ENCODE data around the gene FBXL22.
"Not testable (repeated sequence)": the region's sequence is repeated elsewhere in the genome, so short reads cannot be mapped to it uniquely, and the experiment has no call there.

The FBXL22 gene

DNA sequence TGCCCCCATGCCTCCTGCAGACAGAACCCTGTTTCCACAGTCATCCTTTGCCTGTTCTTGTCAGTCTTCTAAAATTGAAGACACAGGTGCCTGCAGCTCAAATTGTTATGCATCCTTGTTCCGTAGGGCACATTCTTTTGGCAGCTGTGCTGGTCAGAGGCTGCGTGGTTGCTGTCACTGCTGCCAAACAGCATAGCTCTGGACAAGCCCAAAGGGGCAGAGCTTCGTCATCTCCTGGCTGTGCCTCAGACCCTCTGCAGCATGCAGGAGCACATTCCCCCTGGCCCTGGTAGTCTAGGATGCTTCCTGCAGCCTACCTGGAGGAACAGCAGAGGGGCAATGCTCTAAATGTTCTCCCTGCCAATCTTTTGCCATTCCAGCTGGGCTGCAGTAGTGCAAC is 2.1 kb upstream of the FBXL22 start:
- no peak for DNase-seq

- no peak for DNase-seq
Measured at GRCh38 chr15:63595688-63596087, 1.5 kb upstream of the FBXL22 start.

DNA sequence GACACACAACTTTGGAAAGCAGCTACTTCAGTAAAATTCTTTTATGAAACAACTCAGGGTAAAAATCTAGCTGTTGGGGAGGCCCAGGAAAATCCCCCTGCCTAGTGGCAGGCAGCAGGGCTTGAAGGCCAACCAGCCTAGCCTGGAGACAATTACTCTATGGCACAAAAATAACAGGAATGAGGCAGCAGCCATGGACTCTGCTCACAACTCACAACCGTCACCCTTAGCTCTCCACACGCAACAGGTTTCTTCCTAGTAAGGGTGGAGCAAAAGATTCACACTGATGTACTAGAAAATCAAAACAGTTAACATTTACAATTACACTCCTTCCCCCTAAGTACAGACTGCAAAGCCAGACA is 530 bp upstream of the FBXL22 start:
- DNase-seq = no peak

DNA sequence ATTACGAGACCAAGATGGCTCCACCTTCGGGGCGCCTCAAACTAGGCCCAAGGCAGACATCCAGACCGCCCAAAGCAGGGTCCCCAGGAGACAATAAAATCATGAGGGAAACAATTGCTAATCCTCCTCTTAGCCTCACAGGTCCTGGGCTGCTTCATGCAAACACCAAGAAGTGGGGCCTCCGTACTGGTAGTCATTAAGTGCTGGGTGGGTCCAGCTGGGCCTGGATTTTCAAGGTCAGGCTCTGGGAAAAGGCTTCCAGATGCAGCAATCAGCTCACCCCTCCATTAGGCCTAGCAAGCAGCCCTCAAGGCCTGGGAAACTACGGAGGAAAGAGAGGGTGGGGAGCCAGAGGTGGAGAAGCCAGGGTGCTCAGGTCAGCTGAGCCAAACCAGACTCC is 634 bp downstream of the FBXL22 start:
- no peak for DNase-seq

GRCh38 chr15:63598473-63599400 is 1.6 kb downstream of the FBXL22 start:
- DNase-seq = no peak

GRCh38 chr15:63599401-63600000 is 2.3 kb downstream of the FBXL22 start:
- DNase-seq = no peak

- no peak for DNase-seq
Measured at GRCh38 chr15:63600001-63600615, 2.9 kb downstream of the FBXL22 start.

GRCh38 chr15:63600616-63601025 is 3.4 kb downstream of the FBXL22 start:
- DNase-seq = peak; percentile 46

DNA sequence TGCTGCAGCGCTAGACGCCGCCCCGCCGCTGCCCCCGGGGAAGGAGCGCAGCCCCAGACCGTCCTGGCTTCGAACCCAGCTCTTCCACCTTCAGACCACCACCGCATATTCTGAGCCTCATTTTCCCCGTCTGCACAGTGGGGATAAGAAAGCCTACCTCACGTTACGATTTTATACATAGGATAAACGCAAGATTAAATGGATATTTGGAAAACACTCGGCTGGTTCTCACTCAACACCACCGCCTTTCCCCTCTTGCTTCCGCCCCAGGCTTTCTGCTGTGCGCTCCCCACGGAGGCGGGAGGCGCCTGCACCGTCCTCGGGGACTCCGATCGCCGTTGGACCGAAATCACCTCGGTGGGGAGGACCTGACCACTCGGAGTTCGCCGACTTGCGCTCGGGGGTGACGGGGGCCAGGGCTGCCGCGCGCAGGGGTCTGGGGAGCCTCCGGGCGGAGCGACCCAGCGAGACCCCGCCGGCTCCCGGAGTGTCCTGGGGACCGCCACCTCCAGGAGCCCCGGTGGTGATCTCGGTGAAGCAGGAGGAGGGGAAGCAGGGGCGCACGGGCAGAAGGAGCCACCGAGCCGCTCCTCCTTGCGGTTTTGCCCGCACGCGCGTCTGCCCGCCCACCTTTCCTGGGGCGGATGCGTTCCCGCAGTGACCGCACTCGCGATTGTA is 4.0 kb downstream of the FBXL22 start:
- no peak for DNase-seq

DNA sequence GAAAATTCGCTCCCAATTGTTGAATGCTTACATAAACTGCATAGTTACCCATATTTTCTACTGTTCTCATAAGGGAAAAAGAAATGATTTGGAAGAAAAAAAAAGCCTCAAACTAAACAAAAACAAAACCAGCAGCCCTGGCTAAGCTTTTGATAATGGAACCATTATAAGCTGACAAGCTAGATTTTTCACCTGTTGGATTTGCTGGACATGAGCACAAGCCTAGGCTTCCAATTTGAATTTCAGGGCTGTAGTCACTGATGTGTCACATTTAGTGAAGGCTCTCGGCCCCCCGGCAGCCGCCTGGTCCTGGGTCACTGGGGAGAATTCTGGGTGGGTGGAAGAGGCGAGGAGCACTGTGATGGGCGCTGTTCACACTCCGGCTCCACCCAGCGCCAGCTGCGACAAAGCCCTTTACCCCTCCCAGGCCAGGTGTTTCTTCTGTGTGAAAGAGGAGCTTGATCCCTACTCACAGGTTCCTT is 4.6 kb downstream of the FBXL22 start:
- DNase-seq = no peak

DNA sequence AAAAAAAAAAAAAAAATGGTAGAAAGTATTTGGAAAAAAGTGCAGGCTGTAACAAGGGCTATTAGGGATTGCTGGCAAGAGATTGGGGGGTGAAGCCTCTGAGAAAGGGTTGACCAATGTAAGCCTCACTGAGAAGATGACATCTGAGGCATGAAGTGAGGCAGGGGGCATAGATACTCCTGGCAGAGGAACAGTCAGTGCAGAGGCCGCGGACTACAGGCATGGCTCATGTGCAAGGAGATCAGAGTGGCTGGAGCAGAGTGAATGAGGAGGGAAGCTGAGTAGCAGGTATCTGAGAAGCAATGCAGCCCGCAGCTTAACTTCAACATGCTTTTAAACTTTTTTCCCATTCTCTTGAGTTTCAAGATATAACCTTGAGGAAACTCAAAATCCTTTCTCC is 5.4 kb downstream of the FBXL22 start:
- DNase-seq = no peak

DNA sequence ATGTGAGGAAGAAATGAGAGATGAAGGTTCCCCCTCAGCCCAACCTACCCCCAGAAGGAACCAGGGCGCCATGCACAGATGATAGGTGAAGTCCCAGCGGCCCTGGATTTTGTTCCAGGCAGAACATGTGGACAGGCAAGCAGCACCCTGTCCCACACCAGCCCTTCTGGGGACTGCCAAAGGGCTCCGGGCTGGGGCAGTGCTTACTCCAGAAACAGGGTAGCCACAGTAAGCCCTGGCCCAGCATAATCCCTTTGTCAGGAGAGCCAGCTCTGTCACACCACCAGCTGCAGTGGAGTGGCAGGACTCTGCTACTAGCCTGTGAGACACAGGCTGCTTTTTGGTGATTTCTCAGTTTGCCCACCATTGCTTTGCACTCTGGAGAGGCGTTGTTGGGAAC is 6.3 kb downstream of the FBXL22 start:
- DNase-seq = no peak

GRCh38 chr15:63604281-63604680 is 7.1 kb downstream of the FBXL22 start:
- no peak for DNase-seq

- DNase-seq = no peak
Measured at GRCh38 chr15:63605036-63605435, 7.8 kb downstream of the FBXL22 start.

GRCh38 chr15:63605816-63606215 is 8.6 kb downstream of the FBXL22 start:
- DNase-seq = no peak

- no peak for DNase-seq
Measured at GRCh38 chr15:63606308-63606707, 9.1 kb downstream of the FBXL22 start.

GRCh38 chr15:63608989-63609388 is 11.8 kb downstream of the FBXL22 start:
- DNase-seq = no peak

DNA sequence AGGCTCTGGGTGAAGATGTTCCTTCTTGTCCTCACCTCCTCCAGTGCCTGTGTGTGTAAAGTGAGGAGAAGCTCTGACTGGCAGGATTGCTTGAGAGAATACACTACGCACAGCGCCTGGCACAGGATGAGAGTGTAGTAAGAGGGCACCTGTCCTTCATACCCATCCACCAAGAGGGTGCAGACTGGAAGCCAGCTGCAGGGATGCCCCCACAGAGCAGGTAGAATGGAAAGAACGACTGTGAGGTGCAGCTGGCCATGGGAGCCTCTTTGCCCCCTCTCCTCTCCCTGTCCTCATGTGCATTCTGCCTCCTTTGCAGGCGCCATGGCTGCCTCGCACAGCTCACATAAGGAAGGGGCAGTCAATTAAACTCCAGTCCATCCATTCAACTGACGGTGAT is 12.3 kb downstream of the FBXL22 start:
- DNase-seq = no peak

GRCh38 chr15:63610209-63610841 is 13.1 kb downstream of the FBXL22 start:
- no peak for DNase-seq

- no peak for DNase-seq
Measured at GRCh38 chr15:63611177-63611576, 14.0 kb downstream of the FBXL22 start.

- no peak for DNase-seq
Measured at GRCh38 chr15:63612300-63612699, 15.1 kb downstream of the FBXL22 start.

DNA sequence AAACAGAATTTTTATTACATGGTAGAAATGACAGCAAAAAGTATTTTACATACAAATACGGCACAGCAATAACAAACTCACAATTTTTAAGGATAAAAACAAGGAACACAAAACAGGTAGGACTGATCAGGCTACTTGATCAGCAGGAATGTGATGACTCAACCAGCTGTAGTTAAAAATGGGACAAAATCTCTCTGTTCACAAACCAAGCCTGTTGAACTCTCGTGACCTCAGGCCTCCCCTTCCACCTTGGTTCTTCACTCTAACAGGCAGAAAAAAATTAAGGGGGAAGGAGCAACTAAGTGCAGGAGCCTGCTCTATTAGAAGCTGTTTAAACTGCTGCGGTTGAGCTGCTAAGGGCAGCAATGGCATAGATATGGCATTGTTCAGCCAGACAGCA is 18.7 kb downstream of the FBXL22 start:
- DNase-seq = no peak

DNA sequence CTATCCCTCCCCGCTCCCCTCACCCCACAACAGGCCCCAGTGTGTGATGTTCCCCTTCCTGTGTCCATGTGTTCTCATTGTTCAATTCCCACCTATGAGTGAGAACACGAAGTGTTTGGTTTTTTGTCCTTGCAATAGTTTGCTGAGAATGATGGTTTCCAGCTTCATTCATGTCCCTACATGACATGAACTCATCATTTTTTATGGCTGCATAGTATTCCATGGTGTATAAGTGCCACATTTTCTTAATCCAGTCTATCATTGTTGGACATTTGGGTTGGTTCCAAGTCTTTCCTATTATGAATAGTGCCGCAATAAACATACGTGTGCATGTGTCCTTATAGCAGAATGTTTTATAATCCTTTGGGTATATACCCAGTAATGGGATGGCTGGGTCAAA is 20.0 kb downstream of the FBXL22 start:
- not testable (repeated sequence) for DNase-seq
